ENCODE results near the gene EEF1AKMT3.

Gene EEF1AKMT3

GRCh38 chr12:57821474-57822214 is 49.2 kb downstream of the EEF1AKMT3 start:
- no peak for DNase-seq

DNA sequence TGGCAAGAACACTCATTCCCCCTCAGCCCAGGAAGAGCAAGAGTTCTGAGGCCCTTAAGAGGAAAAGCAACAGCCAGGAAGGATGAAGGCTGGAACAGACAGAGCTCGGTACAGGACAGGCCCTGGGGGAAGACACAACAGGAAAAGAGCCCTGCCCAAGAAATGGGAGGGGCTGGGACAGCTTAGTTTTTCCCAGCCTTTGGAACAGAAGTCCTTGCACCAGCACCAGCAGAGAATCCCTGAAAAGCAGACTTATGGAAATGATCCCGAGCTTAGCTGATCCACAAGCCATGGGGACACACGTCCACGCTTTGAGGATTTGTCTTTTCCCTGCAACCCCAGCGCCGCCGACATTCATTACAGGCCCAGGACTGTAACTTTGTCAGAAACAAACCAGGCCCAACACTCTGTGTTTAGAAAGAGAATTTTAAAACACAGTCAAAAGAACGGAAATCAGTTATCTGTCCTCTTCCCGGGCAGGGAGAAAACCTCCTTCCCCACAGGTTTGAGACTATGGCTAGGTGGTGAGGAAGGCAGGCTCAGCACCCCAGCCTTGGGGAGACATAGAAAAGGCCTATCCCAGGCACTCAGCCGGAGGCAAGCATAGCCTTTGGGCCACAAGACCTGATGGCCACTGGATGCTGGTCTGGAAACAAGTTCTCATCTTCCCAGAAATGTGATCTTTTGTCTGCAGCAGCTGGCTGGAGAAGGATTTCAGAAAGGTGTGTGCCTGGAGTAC is 50.1 kb downstream of the EEF1AKMT3 start:
- DNase-seq: no peak

- DNase-seq: no peak
These were observed 50.9 kb downstream of the EEF1AKMT3 start for GRCh38 chr12:57823131-57823907.

DNA sequence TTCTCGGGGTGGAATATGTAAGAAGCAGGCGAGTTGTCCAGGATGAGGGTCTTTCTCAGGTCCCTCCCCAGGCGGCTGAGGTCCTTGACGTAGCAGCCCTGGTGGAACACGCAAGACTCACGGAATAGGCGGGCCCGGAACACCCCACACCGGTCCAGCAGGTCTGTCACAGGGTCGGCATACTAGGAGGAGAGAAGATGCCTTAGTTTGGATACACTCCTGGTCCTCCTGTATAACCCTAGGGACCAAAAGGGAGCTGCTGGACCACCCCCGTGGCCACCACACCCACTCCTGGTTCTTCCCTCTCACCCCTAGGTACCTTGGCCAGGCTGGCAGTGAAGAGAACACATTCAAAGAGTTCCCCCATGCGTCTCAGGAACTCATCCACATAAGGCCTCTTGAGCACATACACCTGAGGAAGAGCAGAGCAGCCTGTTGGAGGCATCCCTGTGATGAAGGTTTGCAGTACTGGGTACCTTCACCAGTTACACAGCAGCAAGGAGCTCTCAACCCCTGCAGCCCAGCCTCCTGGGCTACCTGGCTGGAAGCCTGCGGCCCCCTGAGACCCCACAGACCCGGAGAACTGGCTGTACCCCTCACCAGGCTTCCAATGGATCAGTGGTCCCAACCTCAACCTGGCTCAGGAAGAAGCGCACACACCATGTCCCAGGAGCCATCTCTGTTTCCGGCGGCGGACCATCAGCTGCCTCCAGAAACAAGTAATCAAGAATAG is 51.7 kb downstream of the EEF1AKMT3 start:
- DNase-seq: no peak

DNA sequence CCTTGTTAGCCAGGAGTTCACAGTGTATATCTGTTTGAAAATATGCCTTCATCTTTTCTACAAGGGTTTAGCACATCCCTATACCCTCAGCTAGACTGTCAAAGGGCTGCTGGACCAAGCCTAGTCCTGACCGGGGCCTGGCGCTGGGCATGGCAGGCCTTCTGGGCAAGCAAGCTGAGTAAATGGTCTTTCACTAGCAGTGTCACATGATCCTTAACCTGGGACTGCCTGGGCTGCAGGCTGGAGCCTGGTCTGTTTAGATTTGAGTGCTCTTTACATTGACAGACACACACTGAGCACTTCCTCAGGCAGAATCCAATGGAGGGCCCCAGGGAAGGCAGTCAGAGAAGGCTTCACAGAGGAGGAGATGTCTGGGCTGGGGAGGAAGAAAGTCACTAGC is 53.0 kb downstream of the EEF1AKMT3 start:
- no peak for DNase-seq

- DNase-seq: no peak
These were observed 54.0 kb downstream of the EEF1AKMT3 start for GRCh38 chr12:57826400-57826799.

- no peak for DNase-seq
These were observed 54.6 kb downstream of the EEF1AKMT3 start for GRCh38 chr12:57826966-57827365.

GRCh38 chr12:57829025-57829777 is 56.8 kb downstream of the EEF1AKMT3 start:
- no peak for DNase-seq

GRCh38 chr12:57830393-57830792 is 58.0 kb downstream of the EEF1AKMT3 start:
- no peak for DNase-seq
